Neural cell (in vitro differentiated cells): ENCODE measurements around the gene UBASH3B. TPM values are rescaled to one million over a fixed set of nuclear protein-coding genes. Genes with fewer than 3 reads are reported as not detected.

ENCODE experiments used
- H2AFZ ChIP-seq: fragments of 200-600, 300-800 bp; sonication (generic), shearing (Covaris generic); 2 replicates; pipeline ENCODE4 v1.6.0; 2014; ENCODE audit warnings: low read depth, mild to moderate bottlenecking, antibody characterized with exemption, low read length, moderate library complexity
- H3F3A ChIP-seq: fragments of 200-600 bp; shearing (Covaris generic); 2 replicates; pipeline ENCODE4 v1.6.1; 2016; ENCODE audit warnings: mild to moderate bottlenecking, moderate library complexity, mixed read lengths, antibody characterized with exemption, low read length; ENCODE audit not compliant: insufficient read depth, poor library complexity, severe bottlenecking
- H3K27ac ChIP-seq: fragments of 200-600, 300-800 bp; sonication (generic), shearing (Covaris generic); 2 replicates; pipeline ENCODE4 v1.5.1; 2014; ENCODE audit warnings: mild to moderate bottlenecking, low read length, moderate library complexity
- H3K27me3 ChIP-seq: fragments of 300-800, 200-600 bp; sonication (generic), shearing (Covaris generic); 2 replicates; pipeline ENCODE4 v1.6.0; 2014; ENCODE audit warnings: mild to moderate bottlenecking, low read depth, low read length, moderate library complexity; ENCODE audit not compliant: insufficient read depth
- H3K36me3 ChIP-seq: fragments of 300-800, 200-600 bp; sonication (generic), shearing (Covaris generic); 2 replicates; pipeline ENCODE4 v1.5.1; 2014; ENCODE audit warnings: mild to moderate bottlenecking, antibody characterized with exemption, low read length, moderate library complexity; ENCODE audit not compliant: insufficient read depth
- H3K4me2 ChIP-seq: fragments of 300-800, 200-600 bp; sonication (generic), shearing (Covaris generic); 2 replicates; pipeline ENCODE4 v1.6.0; 2014; ENCODE audit warnings: mild to moderate bottlenecking, low read length
- H3K4me3 ChIP-seq: fragments of 300-800, 200-600 bp; sonication (generic), shearing (Covaris generic); 2 replicates; pipeline ENCODE4 v1.5.1; 2014; ENCODE audit warnings: mild to moderate bottlenecking, low read length, moderate library complexity
- H3K79me2 ChIP-seq: fragments of 200-600 bp; shearing (Covaris generic); replicated peaks from 2 replicates; pipeline ENCODE4 v1.6.0; 2014; ENCODE audit warnings: mild to moderate bottlenecking, low read length, moderate library complexity; ENCODE audit not compliant: insufficient read depth
- H3K9ac ChIP-seq: fragments of 300-800, 200-600 bp; sonication (generic), shearing (Covaris generic); 2 replicates; pipeline ENCODE4 v1.6.1; 2016; ENCODE audit warnings: mild to moderate bottlenecking, low read length, mixed read lengths
- H3K9me2 ChIP-seq: fragments of 200-600 bp; shearing (Covaris generic); 2 replicates; pipeline ENCODE4 v1.6.1; 2016; ENCODE audit warnings: mild to moderate bottlenecking, low read length, mixed read lengths; ENCODE audit not compliant: insufficient read depth
- H3K9me3 ChIP-seq: fragments of 200-600, 300-800 bp; sonication (generic), shearing (Covaris generic); 2 replicates; pipeline ENCODE4 v1.6.1; 2016; ENCODE audit warnings: mild to moderate bottlenecking, mixed run types, low read length, moderate library complexity, mixed read lengths
- H4K20me1 ChIP-seq: fragments of 200-600 bp; shearing (Covaris generic); 2 replicates; pipeline ENCODE4 v1.6.1; 2016; ENCODE audit warnings: mild to moderate bottlenecking, mixed run types; ENCODE audit not compliant: insufficient read depth
- CTCF ChIP-seq: fragments of 450-650 bp; IDR thresholded peaks from 2 replicates; pipeline ENCODE4 v1.5.1; 2014; ENCODE audit warnings: antibody characterized with exemption, mild to moderate bottlenecking, moderate library complexity; ENCODE audit not compliant: poor library complexity, severe bottlenecking
- EP300 ChIP-seq: fragments of 450-650 bp; conservative IDR thresholded peaks from 2 replicates; pipeline ENCODE4 v1.6.1; 2014; ENCODE audit warnings: antibody characterized with exemption, mild to moderate bottlenecking, moderate library complexity; ENCODE audit not compliant: poor library complexity, severe bottlenecking
- EZH2 ChIP-seq: fragments of 200-600, 300-800 bp; shearing (Covaris generic), sonication (generic); IDR thresholded peaks from 2 replicates; pipeline ENCODE4 v1.6.1; 2014; ENCODE audit warnings: antibody characterized with exemption, low read length, borderline replicate concordance, mild to moderate bottlenecking; ENCODE audit not compliant: insufficient read depth, poor library complexity, severe bottlenecking
- MXI1 ChIP-seq: fragments of 450-650 bp; conservative IDR thresholded peaks from 2 replicates; pipeline ENCODE4 v1.6.1; 2014; ENCODE audit warnings: antibody characterized with exemption, mild to moderate bottlenecking; ENCODE audit not compliant: poor library complexity, severe bottlenecking
- POLR2AphosphoS5 ChIP-seq: IDR thresholded peaks from 2 replicates; pipeline ENCODE4 v1.6.1; 2012
- RAD21 ChIP-seq: fragments of 450-650 bp; conservative IDR thresholded peaks from 2 replicates; pipeline ENCODE4 v1.6.1; 2014; ENCODE audit warnings: antibody characterized with exemption, mild to moderate bottlenecking, moderate library complexity
- REST ChIP-seq: IDR thresholded peaks from 2 replicates; pipeline ENCODE4 v1.6.1; 2012; ENCODE audit warnings: borderline replicate concordance
- SMC3 ChIP-seq: fragments of 450-650 bp; conservative IDR thresholded peaks from 2 replicates; pipeline ENCODE4 v1.6.1; 2014; ENCODE audit warnings: antibody characterized with exemption, mild to moderate bottlenecking, moderate library complexity; ENCODE audit not compliant: poor library complexity
- TAF1 ChIP-seq: IDR thresholded peaks from 2 replicates; pipeline ENCODE4 v1.6.1; 2012; ENCODE audit warnings: low read depth
- polyA plus RNA-seq: library from polyadenylated mRNA; depleted of rRNA; stranded (reverse); fragments of >200 nt; gene quantifications from 2 replicates; pipeline ENCODE4 v1.2.3, GENCODE V29; 2014

UBASH3B gene
- polyA plus RNA-seq, 1 donor from 2014 or later: 4.2 TPM

DNA sequence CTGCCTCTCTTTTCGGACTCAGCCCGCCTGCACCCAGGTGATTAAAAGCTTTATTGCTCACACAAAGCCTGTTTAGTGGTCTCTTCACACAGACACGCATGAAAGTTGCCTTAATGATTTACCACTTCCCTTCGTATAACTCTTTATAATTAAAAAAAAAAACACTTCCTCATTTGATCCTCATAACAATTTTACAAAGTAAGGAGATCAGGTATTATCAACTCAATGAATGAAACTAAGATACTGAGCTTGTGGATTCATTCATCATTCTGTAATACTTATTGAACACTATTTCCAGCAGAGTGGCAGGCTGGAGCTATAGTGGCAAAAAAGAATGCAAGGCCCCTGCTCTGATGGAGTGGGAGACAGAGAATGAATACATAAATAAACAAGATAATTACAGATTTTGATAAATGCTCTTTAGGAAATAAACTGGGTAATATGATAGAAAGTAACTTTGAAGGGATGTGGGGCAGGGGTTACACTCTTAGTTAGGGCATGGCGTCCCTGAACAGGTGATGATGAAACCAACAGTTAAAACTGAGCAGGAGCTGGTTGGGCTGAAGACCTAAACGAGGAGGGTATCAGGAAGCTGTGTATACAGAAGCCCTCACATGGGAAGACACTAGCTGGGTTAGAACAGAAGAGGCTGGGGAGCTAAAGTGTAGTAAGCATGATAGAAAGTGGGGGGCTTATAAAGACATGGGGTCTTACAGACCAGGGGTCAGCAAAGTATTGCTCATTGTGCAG lies 177.4 kb downstream of the UBASH3B start:
- H3K27me3 ChIP-seq: no peaks in the 10 kb centered on the region
- TF ChIP-seq SMC3 (no peak), POLR2AphosphoS5 (no peak), RAD21 (no peak), MXI1 (no peak), TAF1 (no peak), CTCF (no peak)
- no peak overlapping the region for H3K27ac ChIP-seq
- no peaks in the 10 kb centered on the region for H3F3A ChIP-seq
- no peak overlapping the region for H2AFZ ChIP-seq
- H3K9me2 ChIP-seq: no peaks in the 10 kb centered on the region
- no peaks in the 10 kb centered on the region for H3K36me3 ChIP-seq
- no peaks in the 10 kb centered on the region for H4K20me1 ChIP-seq
- no peaks in the 10 kb centered on the region for H3K79me2 ChIP-seq
- no peak overlapping the region for H3K9ac ChIP-seq
- H3K4me3 ChIP-seq: no peak overlapping the region
- no peak overlapping the region for H3K4me2 ChIP-seq
- no peaks in the 10 kb centered on the region for H3K9me3 ChIP-seq

DNA sequence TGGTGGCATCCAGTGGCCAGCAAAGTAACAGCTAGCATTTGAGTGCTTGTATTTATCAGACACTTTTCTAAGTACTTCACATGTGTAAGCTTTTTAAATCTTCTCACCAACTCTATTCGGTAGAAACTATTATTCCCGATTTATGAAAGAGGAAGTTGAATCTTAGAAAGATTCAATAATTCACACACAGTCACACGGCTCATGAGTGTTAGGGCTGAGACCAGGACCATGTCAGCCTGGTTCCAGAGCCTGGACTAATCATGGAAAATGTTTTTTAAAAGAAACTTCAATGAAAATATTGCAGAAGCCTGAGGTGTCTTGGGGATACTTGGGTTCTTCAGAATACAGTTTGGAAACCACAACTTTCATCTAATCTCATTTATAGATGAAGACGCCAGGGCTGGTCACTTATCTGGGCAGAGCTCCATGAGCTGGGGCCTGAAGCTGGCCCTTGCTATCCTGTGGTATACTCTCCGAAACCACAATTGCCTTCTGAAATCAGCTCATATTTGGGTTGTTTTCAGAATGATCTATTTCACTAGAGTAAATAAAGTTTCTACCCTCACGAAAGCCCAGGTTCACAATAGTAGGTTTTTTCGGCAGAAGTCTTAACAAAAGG lies 178.4 kb downstream of the UBASH3B start:
- no peak overlapping the region for H2AFZ ChIP-seq
- H3K9me2 ChIP-seq: no peaks in the 10 kb centered on the region
- no peaks in the 10 kb centered on the region for H3K9me3 ChIP-seq
- H3K4me2 ChIP-seq: no peak overlapping the region
- H3K27me3 ChIP-seq: no peaks in the 10 kb centered on the region
- no peak for TF ChIP-seq EP300
- no peak for TF ChIP-seq REST
- no peak for TF ChIP-seq POLR2AphosphoS5
- TF ChIP-seq MXI1: no peak
- no peak for TF ChIP-seq TAF1
- TF ChIP-seq EZH2: no peak
- TF ChIP-seq CTCF: no peak
- no peak for TF ChIP-seq SMC3
- no peak for TF ChIP-seq RAD21
- H3F3A ChIP-seq: no peaks in the 10 kb centered on the region
- H3K79me2 ChIP-seq: no peaks in the 10 kb centered on the region
- no peak overlapping the region for H3K9ac ChIP-seq
- H4K20me1 ChIP-seq: no peaks in the 10 kb centered on the region
- no peak overlapping the region for H3K27ac ChIP-seq
- H3K4me3 ChIP-seq: no peak overlapping the region
- no peaks in the 10 kb centered on the region for H3K36me3 ChIP-seq
